Fibroblast of lung (primary cell): Measurements from ENCODE around the gene HECTD4.

Experiments
- EZH2 ChIP-seq: IDR thresholded peaks from 2 replicates; pipeline ENCODE4 v1.5.1; 2012; ENCODE audit warnings: low read length, control low read depth, mild to moderate bottlenecking; ENCODE audit errors: missing control alignments
- TF ChIP-seq, protein P1 (sequence below), 2 donors: IDR thresholded peaks in 1 of 2; conservative IDR thresholded peaks in 1 of 2; 1 replicate in 1 of 2; 2 replicates in 1 of 2; pipeline ENCODE4 v1.5.1; 2011 to 2012; ENCODE audit warnings: low read length in 2 of 2, control low read depth in 1 of 2, inconsistent platforms in 1 of 2, low read depth in 1 of 2, mild to moderate bottlenecking in 1 of 2

DNA sequence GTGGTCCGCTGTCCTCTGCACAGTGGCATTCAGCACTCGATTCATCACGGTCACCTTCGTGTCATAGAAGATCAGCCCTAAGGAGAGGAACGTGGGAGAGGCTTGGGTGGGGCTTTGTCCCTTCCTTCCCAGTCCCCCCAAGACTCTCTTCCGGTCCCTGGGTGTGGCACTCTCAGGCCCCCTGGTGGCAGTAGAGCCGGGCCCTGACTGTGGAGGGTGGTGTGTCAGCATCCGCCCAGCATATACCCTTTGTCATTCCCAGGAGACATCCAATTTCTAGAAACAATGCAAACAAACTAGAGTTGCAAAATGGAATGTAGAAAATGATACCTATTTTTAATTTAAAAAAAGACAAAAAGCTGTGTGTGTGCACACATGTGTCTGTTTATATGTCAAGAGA, 211.9 kb downstream of the HECTD4 start:
- TF ChIP-seq, protein P1, sequence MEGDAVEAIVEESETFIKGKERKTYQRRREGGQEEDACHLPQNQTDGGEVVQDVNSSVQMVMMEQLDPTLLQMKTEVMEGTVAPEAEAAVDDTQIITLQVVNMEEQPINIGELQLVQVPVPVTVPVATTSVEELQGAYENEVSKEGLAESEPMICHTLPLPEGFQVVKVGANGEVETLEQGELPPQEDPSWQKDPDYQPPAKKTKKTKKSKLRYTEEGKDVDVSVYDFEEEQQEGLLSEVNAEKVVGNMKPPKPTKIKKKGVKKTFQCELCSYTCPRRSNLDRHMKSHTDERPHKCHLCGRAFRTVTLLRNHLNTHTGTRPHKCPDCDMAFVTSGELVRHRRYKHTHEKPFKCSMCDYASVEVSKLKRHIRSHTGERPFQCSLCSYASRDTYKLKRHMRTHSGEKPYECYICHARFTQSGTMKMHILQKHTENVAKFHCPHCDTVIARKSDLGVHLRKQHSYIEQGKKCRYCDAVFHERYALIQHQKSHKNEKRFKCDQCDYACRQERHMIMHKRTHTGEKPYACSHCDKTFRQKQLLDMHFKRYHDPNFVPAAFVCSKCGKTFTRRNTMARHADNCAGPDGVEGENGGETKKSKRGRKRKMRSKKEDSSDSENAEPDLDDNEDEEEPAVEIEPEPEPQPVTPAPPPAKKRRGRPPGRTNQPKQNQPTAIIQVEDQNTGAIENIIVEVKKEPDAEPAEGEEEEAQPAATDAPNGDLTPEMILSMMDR (conservative IDR thresholded peaks at IDR 0.05 in 1 of 2, IDR thresholded peaks at IDR 0.05 in 1 of 2; ENCODE audit: low read depth in 1 of 2, low read length in 2 of 2), result peak; percentile 28 to 46
- TF ChIP-seq EZH2, result no peak
